HepG2 (cell line): Measurements from ENCODE around the gene DDIT4. TPM values are rescaled to one million over a fixed set of nuclear protein-coding genes. Genes with fewer than 3 reads are reported as not detected.

Experiments
- BRCA1 ChIP-seq: sonication (generic); formaldehyde crosslinking; IDR thresholded peaks from 2 replicates; pipeline ENCODE4 v1.4.0; 2020; ENCODE audit warnings: missing genetic modification reagents
- CCDC6 ChIP-seq: sonication (generic); formaldehyde crosslinking; IDR thresholded peaks from 2 replicates; pipeline ENCODE4 v1.8.1; 2022; ENCODE audit warnings: mild to moderate bottlenecking, missing genetic modification reagents, moderate library complexity
- MEIS2 ChIP-seq: sonication (generic); formaldehyde crosslinking; IDR thresholded peaks from 2 replicates; pipeline ENCODE4 v1.9.0; 2021; ENCODE audit warnings: mild to moderate bottlenecking, missing genetic modification reagents
- MIER3 ChIP-seq: IDR thresholded peaks from 2 replicates; pipeline ENCODE4 v1.6.1; 2016; ENCODE audit warnings: missing compliant biosample characterization, borderline replicate concordance
- MYC ChIP-seq: sonication (generic); formaldehyde crosslinking; IDR thresholded peaks from 2 replicates; pipeline ENCODE4 v1.9.0; 2021; ENCODE audit warnings: missing genetic modification reagents, borderline replicate concordance
- SALL1 ChIP-seq: sonication (generic); formaldehyde crosslinking; IDR thresholded peaks from 2 replicates; pipeline ENCODE4 v1.8.0; 2022; ENCODE audit warnings: mild to moderate bottlenecking, missing genetic modification reagents
- ZNF124 ChIP-seq: sonication (generic); formaldehyde crosslinking; IDR thresholded peaks from 2 replicates; pipeline ENCODE4 v1.4.0; 2020; ENCODE audit warnings: missing genetic modification reagents
- ZNF282 ChIP-seq: fragments of 450-650 bp; IDR thresholded peaks from 2 replicates; pipeline ENCODE4 v1.6.1; 2018; ENCODE audit not compliant: partially characterized antibody
- ZNF451 ChIP-seq: sonication (generic); formaldehyde crosslinking; IDR thresholded peaks from 2 replicates; pipeline ENCODE4 v1.5.0; 2020; ENCODE audit warnings: mild to moderate bottlenecking, missing genetic modification reagents
- ZNF616 ChIP-seq: sonication (generic); formaldehyde crosslinking; IDR thresholded peaks from 2 replicates; pipeline ENCODE4 v1.5.0; 2020; ENCODE audit warnings: low read depth, mild to moderate bottlenecking, missing genetic modification reagents
- ZNF749 ChIP-seq: sonication (generic); formaldehyde crosslinking; IDR thresholded peaks from 2 replicates; pipeline ENCODE4 v1.8.0; 2022; ENCODE audit warnings: mild to moderate bottlenecking, missing genetic modification reagents, moderate library complexity, borderline replicate concordance
- ZNF772 ChIP-seq: sonication (generic); formaldehyde crosslinking; IDR thresholded peaks from 2 replicates; pipeline ENCODE4 v1.5.0; 2020; ENCODE audit warnings: mild to moderate bottlenecking, missing genetic modification reagents
- polyA plus RNA-seq, 8 experiments: library from polyadenylated mRNA; depleted of rRNA in 3 of 8; stranded (reverse) in 7 of 8; unstranded in 1 of 8; fragments of >200 nt; fragmentation: Illumina TruSeq in 4 of 8; extraction: Trizol in 4 of 8; gene quantifications; 2 replicates each; pipeline versions ENCODE4 v1.2.1 to v1.2.3, GENCODE V29; 2011 to 2016; ENCODE audit warnings: low read depth in 4 of 8, missing spikeins in 1 of 8, mixed read lengths in 1 of 8; ENCODE audit not compliant: insufficient read depth in 1 of 8
- total RNA-seq, 5 experiments: library from RNA; depleted of rRNA; stranded (reverse); fragments of >200 nt; fragmentation: Illumina TruSeq; extraction: Trizol; gene quantifications; 2 replicates each; pipeline ENCODE4 v1.2.3, GENCODE V29; 2016; ENCODE audit warnings: low read depth in 1 of 5
- TF ChIP-seq, protein P1 (sequence below): fragments of 450-650 bp; IDR thresholded peaks from 2 replicates; pipeline ENCODE4 v1.6.1; 2017
- TF ChIP-seq, protein P2 (sequence below): sonication (generic); formaldehyde crosslinking; IDR thresholded peaks from 2 replicates; pipeline ENCODE4 v1.5.0; 2020; ENCODE audit warnings: missing genetic modification reagents
- TF ChIP-seq, protein P3 (sequence below), 2 experiments: sonication (generic) in 1 of 2; formaldehyde crosslinking in 1 of 2; IDR thresholded peaks; 2 replicates each; pipeline versions ENCODE4 v1.4.0 to v1.6.1; 2018 to 2020; ENCODE audit warnings: missing genetic modification reagents in 2 of 2, borderline replicate concordance in 1 of 2, low read depth in 1 of 2, mild to moderate bottlenecking in 1 of 2, missing biosample characterization in 1 of 2
- TF ChIP-seq, protein P4 (sequence below): sonication (generic); formaldehyde crosslinking; IDR thresholded peaks from 2 replicates; pipeline ENCODE4 v1.5.0; 2020; ENCODE audit warnings: mild to moderate bottlenecking, missing genetic modification reagents, moderate library complexity
- TF ChIP-seq, protein P5 (sequence below): sonication (generic); formaldehyde crosslinking; IDR thresholded peaks from 2 replicates; pipeline ENCODE4 v1.5.0; 2020; ENCODE audit warnings: mild to moderate bottlenecking, missing genetic modification reagents, borderline replicate concordance

The DDIT4 gene
- total and polyA plus RNA-seq, 2 of the 13 experiments (the other 11 are each of a cell fraction or from before 2014, with no cell fraction given) = 35.6 to 40.7 TPM

DNA sequence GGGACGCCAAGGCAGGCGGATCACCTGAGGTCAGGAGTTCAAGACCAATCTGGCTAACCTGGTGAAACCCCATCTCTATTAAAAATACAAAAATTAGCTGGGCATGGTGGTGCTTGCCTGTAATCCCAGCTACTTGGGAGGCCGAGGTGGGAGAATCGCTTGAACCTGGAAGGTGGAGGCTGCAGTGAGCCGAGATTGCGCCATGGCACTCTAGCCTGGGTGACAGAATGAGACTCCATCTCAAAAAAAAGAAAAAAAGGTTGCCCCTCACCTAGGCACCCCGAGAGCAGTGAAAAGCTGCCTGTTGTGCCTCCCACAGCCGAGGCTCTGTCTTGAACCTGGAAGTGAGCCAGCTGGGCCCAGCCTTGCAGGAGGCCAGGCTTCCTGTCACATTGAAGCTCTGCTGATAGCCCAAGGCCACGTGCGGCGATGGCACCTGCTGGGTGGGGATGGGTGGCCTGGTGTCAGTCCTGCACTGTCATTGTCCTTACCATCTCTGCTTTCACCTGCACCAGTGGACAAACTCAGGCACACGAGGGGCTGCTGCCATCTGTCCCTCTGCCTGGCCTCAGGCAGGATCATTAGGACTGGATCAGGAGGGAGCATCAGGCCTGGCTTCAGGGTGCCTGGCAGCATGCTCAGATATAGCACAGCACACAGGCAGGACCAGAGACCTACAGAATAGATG lies 43.2 kb downstream of the DDIT4 start (continued):
- TF ChIP-seq SALL1 (CRISPR knock-in tag) = peak; percentile 96
- TF ChIP-seq ZNF282 = no peak
- TF ChIP-seq, protein P1, sequence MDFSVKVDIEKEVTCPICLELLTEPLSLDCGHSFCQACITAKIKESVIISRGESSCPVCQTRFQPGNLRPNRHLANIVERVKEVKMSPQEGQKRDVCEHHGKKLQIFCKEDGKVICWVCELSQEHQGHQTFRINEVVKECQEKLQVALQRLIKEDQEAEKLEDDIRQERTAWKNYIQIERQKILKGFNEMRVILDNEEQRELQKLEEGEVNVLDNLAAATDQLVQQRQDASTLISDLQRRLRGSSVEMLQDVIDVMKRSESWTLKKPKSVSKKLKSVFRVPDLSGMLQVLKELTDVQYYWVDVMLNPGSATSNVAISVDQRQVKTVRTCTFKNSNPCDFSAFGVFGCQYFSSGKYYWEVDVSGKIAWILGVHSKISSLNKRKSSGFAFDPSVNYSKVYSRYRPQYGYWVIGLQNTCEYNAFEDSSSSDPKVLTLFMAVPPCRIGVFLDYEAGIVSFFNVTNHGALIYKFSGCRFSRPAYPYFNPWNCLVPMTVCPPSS = no peak
- TF ChIP-seq, protein P2, sequence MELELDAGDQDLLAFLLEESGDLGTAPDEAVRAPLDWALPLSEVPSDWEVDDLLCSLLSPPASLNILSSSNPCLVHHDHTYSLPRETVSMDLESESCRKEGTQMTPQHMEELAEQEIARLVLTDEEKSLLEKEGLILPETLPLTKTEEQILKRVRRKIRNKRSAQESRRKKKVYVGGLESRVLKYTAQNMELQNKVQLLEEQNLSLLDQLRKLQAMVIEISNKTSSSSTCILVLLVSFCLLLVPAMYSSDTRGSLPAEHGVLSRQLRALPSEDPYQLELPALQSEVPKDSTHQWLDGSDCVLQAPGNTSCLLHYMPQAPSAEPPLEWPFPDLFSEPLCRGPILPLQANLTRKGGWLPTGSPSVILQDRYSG (CRISPR knock-in tag) = peak; percentile 57; the same call in 1 of the 2 replicates
- TF ChIP-seq BRCA1 = 0 out of 2 replicates have a peak, but pooled peaks have one; percentile 72
- TF ChIP-seq MIER3 (CRISPR knock-in tag) = peak; percentile 78; the same call in 1 of the 2 replicates
- TF ChIP-seq ZNF616 = 0 out of 2 replicates have a peak, but pooled peaks have one; percentile 56
- TF ChIP-seq MEIS2 (CRISPR knock-in tag) = peak; percentile 91
- peak; percentile 85 for TF ChIP-seq ZNF772 (CRISPR knock-in tag)
- peak; percentile 70 for TF ChIP-seq CCDC6 (CRISPR knock-in tag)
- TF ChIP-seq ZNF451 (CRISPR knock-in tag) = peak; percentile 88
- TF ChIP-seq, protein P3, sequence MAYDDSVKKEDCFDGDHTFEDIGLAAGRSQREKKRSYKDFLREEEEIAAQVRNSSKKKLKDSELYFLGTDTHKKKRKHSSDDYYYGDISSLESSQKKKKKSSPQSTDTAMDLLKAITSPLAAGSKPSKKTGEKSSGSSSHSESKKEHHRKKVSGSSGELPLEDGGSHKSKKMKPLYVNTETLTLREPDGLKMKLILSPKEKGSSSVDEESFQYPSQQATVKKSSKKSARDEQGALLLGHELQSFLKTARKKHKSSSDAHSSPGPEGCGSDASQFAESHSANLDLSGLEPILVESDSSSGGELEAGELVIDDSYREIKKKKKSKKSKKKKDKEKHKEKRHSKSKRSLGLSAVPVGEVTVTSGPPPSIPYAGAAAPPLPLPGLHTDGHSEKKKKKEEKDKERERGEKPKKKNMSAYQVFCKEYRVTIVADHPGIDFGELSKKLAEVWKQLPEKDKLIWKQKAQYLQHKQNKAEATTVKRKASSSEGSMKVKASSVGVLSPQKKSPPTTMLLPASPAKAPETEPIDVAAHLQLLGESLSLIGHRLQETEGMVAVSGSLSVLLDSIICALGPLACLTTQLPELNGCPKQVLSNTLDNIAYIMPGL (CRISPR knock-in tag; IDR thresholded peaks at IDR 0.05; ENCODE audit: borderline replicate concordance in 1 of 2, low read depth in 1 of 2) = peak; percentile 31 to 61; a peak in 1 of 4 replicates
- peak; percentile 63; the same call in 1 of the 2 replicates for TF ChIP-seq ZNF749
- peak; percentile 97 for TF ChIP-seq MYC
- TF ChIP-seq ZNF124 (CRISPR knock-in tag) = 0 out of 2 replicates have a peak, but pooled peaks have one; percentile 51
- TF ChIP-seq, protein P4, sequence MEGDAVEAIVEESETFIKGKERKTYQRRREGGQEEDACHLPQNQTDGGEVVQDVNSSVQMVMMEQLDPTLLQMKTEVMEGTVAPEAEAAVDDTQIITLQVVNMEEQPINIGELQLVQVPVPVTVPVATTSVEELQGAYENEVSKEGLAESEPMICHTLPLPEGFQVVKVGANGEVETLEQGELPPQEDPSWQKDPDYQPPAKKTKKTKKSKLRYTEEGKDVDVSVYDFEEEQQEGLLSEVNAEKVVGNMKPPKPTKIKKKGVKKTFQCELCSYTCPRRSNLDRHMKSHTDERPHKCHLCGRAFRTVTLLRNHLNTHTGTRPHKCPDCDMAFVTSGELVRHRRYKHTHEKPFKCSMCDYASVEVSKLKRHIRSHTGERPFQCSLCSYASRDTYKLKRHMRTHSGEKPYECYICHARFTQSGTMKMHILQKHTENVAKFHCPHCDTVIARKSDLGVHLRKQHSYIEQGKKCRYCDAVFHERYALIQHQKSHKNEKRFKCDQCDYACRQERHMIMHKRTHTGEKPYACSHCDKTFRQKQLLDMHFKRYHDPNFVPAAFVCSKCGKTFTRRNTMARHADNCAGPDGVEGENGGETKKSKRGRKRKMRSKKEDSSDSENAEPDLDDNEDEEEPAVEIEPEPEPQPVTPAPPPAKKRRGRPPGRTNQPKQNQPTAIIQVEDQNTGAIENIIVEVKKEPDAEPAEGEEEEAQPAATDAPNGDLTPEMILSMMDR (CRISPR knock-in tag) = peak; percentile 38; the same call in 1 of the 2 replicates
- TF ChIP-seq, protein P5, sequence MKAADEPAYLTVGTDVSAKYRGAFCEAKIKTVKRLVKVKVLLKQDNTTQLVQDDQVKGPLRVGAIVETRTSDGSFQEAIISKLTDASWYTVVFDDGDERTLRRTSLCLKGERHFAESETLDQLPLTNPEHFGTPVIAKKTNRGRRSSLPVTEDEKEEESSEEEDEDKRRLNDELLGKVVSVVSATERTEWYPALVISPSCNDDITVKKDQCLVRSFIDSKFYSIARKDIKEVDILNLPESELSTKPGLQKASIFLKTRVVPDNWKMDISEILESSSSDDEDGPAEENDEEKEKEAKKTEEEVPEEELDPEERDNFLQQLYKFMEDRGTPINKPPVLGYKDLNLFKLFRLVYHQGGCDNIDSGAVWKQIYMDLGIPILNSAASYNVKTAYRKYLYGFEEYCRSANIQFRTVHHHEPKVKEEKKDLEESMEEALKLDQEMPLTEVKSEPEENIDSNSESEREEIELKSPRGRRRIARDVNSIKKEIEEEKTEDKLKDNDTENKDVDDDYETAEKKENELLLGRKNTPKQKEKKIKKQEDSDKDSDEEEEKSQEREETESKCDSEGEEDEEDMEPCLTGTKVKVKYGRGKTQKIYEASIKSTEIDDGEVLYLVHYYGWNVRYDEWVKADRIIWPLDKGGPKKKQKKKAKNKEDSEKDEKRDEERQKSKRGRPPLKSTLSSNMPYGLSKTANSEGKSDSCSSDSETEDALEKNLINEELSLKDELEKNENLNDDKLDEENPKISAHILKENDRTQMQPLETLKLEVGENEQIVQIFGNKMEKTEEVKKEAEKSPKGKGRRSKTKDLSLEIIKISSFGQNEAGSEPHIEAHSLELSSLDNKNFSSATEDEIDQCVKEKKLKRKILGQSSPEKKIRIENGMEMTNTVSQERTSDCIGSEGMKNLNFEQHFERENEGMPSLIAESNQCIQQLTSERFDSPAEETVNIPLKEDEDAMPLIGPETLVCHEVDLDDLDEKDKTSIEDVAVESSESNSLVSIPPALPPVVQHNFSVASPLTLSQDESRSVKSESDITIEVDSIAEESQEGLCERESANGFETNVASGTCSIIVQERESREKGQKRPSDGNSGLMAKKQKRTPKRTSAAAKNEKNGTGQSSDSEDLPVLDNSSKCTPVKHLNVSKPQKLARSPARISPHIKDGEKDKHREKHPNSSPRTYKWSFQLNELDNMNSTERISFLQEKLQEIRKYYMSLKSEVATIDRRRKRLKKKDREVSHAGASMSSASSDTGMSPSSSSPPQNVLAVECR (CRISPR knock-in tag) = peak; percentile 77
